ENCODE results near the gene LSMEM2.
"Not testable (repeated sequence)": the region's sequence is repeated elsewhere in the genome, so short reads cannot be mapped to it uniquely, and the experiment has no call there.

LSMEM2 gene

DNA sequence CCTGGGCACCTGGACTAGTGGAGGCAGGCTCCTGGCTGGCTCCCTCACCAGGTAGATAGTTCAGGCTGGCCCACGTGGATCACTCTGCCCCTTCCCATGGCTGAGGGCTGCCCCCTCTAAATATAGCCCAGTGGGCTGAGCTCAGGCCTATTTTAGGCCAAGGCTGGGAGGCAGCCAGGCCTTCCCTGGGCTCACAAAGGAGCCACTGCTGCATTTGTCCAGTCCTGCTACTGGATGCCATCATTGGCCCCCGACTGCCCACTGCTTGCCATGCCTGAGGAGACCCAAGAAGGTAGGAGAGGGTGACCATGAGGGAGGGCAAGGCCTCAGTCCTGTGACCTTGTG is at the start of gene LSMEM2:
LSMEM2 (plus strand) TSS at position 208 of the 345 bp plus-strand sequence; CDS start at position 235, 27 bp downstream.
- no peak for DNase-seq

DNA sequence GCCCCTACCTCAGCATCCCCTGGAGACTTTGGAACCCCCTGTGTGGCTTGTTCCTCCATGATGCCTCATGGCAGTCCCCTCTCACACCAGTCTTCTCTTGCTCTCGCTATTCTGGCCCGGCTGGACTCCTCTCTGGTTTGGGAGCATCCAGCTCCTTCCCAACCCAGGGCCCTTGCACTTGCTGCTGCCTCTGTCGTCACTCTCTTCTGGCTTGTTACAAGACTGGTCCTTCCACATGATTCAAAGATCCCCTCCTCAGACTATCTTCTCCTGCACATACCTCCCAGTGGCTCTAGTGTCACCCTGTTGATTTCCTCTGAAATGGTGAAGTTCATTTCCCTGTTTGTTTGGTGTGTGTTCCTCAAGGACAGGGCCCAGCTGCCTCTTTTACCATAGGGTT is 49.4 kb upstream of the LSMEM2 start:
- DNase-seq, result no peak

DNA sequence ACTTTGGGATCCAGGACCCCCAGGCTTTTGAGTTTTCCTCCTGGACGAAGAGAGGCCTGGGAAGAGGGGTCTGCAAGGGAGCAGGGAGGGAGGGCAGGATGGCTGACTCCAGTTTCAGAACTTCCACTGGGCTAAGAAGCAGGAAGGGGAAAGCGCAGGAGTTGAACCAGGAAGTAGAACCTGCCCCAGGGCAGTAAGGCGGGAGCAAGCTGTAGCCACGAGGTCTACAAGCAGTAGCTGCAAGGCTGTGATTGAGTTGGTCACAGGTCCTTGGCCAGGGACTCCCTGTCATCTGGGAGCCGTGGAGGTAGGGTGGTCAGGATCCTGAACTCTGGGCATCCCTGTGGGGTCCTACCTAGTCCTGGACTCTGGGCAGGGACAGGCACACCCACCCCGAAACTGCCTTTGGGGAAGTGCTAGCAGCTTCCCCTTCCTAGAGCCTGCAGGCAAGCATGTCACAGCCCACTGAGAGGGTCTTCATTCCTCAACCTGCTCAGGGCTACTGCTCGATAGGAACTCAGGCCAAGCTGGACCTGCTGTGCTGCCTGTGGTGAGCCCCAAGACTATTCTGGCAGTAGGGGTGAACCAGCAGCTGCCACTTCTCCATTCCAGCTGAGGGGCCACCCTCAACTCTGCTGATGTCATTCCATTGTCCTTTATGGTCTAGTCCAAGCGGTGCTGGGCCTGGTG is 48.6 kb upstream of the LSMEM2 start:
- no peak for DNase-seq

- no peak for DNase-seq
Measured at GRCh38 chr3:50230794-50231125, 48.1 kb upstream of the LSMEM2 start.

DNA sequence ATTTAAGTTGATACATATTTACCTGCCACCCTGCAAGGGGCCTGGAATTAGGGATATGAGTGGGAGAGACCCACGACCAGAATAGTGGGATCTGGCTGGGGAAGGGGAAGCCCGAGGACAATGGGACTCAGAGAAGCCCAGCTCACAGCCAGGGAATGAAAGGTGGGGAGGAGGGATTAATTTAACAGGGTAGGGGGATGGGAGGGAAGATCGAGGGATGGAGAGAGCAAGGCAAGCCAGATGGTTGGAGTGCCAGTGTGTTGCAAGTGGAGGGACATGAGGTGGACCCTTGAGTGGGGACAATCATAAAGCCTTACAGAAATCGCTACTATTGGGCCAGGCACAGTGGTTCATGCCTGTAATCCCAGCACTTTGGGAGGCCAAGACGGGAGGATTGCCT is 47.3 kb upstream of the LSMEM2 start:
- no peak for DNase-seq

- no peak for DNase-seq
Measured at GRCh38 chr3:50232303-50232702, 46.6 kb upstream of the LSMEM2 start.

DNA sequence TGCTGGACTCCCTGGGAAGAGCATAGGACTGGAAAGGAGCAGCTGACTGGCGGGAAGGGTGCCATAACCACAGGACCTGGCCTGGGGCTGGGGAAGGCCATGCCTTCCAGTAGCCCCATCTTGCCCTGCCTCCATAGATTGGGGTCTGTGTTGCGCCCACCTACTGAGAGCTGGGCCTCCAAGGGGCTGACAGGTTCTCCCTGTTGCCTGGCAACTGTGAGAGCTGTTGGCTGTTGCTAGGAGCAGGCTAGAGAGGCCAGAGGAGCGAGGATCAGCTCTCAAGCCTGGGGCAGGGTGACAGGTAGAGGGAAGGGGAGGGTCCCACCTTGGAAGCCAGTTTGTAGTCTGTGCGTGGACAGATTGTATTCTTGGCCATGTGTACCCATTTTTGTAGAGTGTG is 45.7 kb upstream of the LSMEM2 start:
- no peak for DNase-seq

- peak; percentile 98 for DNase-seq
Measured at GRCh38 chr3:50235716-50236483, 43.0 kb upstream of the LSMEM2 start, which contains the start of gene GNAI2. Gene GNAI2 (plus strand): TSS chr3:50236204. CDS start chr3:50236336, 132 bp downstream.

DNA sequence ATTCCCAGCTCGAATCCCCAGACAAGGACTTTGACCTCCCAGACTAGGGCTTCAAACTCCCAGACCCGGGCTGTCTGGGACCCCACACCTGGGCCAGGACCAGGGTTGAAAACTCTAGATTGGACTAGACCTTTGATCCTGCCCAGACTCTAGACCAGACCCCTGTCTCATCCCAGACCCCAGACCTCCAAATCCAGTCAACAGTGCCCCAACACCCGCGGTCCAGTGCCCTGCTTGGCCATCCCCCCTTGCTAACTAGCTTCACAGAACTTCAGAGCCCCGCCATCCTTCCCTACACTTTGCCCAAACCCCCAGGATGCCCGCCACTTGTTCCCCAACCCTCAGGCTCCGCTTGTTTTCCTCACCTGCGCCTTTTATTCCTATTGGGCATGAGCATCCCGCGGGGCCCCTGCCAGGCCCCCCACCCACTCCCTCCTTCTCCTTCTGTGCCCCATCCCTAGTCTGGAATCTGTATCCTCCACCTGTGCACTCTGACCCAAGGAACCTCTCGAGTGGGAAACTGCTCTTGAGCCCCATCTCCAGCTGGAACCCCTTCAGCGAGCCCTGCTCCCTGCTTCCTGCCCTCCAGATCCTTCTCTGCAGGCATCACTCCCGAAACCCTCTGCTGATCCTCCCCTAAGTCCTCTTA is 42.3 kb upstream of the LSMEM2 start:
- DNase-seq, result no peak

DNA sequence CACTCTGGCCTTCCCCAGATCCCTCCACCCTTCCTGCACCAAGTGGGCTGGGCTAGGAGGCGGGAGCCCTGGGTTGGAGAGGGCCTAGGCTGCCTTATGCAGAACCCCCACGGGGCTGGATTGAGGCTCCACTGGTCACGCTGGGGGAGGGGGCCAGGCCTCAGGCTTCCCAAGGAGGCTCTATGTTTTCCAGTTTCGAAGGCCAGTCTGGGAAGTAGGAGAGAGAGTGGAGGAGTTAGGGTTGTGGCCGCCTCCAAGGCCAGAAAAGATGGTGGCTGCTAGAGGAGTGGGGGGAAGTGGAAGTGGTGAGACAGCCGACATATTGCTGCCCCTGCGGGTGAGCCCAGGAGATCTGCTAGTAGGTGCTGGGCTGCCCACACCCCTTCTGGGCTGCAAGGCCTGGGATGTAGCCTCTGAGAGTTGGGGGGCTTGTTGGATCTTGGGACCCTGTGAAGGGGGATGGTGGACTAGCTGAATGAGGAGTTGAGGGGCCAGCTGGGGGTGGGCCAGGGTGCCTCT is 41.7 kb upstream of the LSMEM2 start:
- no peak for DNase-seq

DNA sequence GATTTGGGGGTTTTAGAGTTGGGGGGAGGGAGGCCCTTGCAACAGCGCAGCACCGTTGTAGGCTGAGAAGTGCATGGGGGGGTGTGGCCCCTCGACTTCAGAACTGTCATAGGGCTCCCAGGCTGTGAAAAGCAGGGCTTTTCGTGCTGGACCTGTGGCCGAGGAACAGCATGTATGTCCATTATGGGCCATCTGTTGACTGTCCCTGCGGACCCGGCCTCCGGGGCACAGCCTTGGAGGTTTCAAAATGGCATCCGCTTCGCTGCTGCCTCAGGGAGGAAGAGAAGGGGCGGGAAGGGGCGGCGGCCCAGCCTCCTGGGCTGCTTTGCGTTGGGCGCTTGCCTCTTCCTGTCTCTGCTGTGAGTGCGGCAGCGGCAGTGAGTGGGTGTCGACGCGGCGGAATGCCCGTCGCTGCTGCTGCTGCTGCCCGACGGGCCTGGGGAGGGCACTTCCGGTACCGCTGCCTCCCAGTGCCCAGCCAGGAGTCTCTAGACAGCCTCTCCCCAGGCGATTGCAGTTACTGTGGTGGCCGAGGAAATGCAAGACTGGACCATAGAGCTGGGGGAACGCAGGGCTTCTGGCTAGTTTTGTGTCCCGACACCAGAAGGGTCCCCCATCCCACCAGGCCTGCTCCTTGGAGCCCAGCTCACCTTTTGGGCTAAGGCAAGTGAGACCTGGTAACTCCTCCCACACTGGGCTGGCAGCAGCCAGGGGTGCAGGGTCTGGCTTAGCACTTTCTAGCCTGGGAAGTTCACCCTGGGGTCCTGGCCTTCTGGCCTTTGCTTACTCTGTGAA is 40.9 kb upstream of the LSMEM2 start:
- peak; percentile 78 for DNase-seq

DNA sequence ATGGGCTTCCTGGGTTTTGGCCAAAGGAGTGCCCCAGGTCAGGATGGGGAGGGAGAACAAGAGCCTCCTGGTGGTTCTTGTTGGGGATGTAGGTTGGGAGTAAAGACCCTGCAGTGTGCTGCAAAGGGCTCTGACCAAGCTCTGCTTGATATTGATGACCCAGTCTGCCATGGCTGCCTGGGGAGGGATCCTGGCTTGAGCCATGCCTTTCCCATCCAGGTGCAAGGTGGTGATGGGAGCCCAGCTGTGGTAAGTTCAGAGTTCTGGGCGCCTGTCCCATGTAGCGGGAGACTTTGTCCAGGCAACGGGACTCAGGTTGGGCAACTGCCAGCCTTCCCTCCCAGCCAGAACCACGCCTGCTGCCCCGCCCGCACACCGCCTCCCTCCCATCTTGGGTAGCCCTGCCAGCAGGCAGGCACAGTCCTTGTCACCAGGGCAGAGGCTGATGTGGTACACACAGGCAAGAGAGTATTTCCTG is 40.3 kb upstream of the LSMEM2 start:
- DNase-seq, result no peak

- DNase-seq, result no peak
Measured at GRCh38 chr3:50239649-50240048, 39.2 kb upstream of the LSMEM2 start.

- DNase-seq, result no peak
Measured at GRCh38 chr3:50241163-50241562, 37.7 kb upstream of the LSMEM2 start.

DNA sequence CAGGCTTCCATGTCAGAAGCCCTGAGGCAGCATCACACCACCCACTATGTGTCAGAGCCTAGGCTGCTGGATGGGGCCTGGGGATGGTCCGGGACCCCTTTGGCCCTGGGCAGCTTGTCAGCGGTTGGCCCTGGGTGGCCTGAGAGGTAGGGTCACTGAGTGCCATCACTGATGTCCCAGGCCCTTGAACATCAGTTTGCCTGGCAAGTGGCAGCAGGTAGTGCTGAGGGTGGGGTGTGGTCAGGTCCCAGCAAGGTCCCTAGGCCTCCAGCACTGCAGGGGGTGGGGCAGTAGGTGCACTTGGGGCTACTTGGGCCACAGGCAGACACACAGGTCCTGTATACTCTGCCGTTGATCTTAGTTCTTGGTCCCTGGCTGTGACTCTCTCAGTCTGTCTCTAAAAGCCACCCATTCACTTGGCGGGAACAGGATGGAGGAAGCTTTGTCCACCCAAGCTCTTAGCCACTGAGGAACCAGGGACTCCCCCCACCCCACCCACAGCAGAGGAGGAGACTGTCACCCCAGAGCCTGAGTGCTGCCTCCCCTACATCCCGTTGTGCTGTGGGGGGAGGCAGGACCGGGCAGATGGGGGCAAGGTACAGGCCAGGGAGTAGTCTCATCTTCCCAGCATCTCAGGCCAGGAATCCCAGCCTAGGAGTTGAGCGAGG is 37.0 kb upstream of the LSMEM2 start:
- no peak for DNase-seq

GRCh38 chr3:50242381-50242770 is 36.5 kb upstream of the LSMEM2 start:
- no peak for DNase-seq

- DNase-seq, result no peak
Measured at GRCh38 chr3:50242851-50243542, 35.9 kb upstream of the LSMEM2 start.

DNA sequence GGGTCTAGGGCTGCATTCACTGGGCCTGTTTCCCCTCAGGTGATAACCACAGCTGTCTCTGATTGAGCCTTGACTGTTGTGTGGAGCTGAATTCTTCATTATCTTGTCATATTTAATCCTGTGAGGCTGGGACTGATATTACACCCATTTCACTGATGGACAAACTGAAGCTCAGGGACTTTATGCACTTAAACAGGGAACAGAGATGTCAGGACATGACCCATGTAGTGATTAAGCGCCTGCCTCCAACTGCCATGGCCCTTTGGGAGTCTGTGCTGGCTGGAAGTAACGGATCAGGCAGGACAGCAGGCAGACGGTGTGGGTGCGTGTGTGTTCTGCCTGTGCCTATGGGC is 35.4 kb upstream of the LSMEM2 start:
- no peak for DNase-seq

DNA sequence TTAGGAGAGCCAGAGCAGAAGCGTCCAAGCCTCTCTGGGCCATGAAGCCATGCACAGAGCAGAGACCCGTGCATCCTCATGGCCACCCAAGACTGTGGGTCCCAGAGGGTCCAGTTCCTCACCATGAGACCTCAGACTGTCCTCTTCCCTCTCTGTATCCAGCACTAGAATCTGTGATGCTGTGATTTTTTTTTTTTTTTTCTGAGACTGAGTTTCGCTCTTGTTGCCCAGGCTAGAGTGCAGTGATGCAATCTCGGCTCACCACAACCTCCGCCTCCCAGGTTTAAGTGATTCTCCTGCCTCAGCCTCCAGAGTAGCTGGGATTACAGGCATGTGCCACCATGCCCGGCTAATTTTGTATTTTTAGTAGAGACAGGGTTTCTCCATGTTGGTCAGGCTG is 34.1 kb upstream of the LSMEM2 start:
- DNase-seq, result not testable (repeated sequence)

DNA sequence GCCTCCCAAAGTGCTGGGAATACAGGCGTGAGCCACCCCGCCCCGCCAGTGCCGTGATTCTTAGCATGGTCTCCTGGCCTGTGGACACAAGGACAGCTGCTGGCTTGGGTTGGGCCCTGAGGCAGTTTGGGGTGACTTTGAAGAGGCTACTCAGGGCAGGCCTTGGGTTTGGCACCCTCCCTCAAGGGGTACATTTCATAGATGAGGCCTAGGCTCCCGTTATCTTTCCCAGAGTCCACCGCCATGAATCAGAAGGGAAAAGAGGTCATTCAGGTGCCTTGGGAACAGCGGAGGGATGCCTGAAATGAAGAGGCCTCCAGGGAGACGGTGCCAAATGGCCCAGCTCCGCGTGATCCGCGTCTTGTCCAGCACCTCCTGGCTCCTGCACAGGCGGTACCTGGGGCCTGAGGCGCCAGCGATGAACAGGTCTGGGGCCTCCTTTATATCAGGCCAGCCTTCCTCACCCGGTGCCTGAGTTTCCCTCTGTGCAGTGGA is 33.6 kb upstream of the LSMEM2 start:
- no peak for DNase-seq

GRCh38 chr3:50245831-50246516 is 32.9 kb upstream of the LSMEM2 start:
- DNase-seq, result peak; percentile 91
